SH-SY5Y (cell line): ENCODE data around the gene EXTL1.

ENCODE experiments used
- GATA2 ChIP-seq: IDR thresholded peaks from 2 replicates; pipeline ENCODE4 v1.6.1; 2011; ENCODE audit warnings: mild to moderate bottlenecking, low read depth, low read length
- GATA3 ChIP-seq: IDR thresholded peaks from 2 replicates; pipeline ENCODE4 v1.6.1; 2011; ENCODE audit warnings: low read depth, mild to moderate bottlenecking, low read length, moderate library complexity

Gene EXTL1

DNA sequence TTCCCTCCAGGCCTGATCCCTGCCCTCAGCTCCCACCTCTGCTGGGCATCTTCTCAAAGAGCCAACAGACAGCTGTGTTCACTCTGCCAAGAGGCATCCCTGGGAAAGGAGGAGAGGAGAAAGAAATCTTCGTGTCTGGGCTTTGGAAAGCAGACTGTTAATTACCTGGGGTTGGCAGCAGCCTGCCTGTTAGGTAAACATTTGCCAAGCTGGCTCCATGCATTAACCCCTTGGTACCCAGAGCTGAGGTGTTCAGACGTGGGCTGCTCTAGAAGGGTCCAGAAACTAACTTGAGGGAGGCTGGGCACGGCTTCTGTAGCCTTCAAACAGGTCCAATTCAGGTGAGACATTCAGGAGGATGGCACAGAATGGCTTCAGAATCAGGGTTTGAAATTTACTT lies 8.7 kb upstream of the EXTL1 start:
- TF ChIP-seq GATA2: no peak
- no peak for TF ChIP-seq GATA3

DNA sequence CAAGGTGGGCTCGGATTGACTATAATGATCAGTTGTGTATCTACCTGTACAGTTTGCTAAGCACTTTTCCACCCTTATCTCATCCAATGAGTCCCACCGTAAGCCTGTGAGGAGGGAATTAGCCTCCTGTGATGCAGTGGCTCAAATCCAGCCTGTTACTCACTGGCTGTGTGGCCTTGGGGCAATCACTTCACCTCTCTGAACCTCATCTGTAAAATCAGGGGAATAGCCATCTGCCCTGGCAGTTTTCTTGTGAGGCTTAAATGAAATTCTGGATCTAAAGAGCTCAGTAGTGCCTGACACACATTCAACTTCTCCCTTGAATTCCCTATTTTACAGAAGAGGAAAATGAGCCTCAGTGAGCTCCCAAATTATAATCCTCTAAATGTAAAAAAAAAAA lies 7.4 kb upstream of the EXTL1 start:
- TF ChIP-seq GATA2: no peak
- no peak for TF ChIP-seq GATA3

DNA sequence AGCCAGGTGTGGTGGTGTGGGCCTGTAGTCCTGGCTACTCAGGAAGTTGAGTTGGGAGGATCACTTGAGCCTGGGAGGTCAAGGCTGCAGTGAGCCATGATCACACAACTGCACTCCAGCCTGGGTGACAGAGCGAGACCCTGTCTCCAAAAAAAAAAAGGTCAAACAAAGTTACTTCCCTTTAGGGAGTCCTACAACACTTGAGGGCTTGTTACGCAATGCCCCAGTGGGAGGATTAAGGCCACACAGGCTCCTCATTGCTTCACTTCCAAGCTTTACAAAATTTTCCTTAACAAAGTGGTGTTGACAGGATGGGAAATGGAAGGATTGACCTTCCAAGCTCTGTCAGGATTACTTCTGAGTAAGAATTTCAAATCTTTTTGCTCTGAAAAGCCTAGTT lies 6.2 kb upstream of the EXTL1 start:
- TF ChIP-seq GATA3: no peak
- no peak for TF ChIP-seq GATA2

DNA sequence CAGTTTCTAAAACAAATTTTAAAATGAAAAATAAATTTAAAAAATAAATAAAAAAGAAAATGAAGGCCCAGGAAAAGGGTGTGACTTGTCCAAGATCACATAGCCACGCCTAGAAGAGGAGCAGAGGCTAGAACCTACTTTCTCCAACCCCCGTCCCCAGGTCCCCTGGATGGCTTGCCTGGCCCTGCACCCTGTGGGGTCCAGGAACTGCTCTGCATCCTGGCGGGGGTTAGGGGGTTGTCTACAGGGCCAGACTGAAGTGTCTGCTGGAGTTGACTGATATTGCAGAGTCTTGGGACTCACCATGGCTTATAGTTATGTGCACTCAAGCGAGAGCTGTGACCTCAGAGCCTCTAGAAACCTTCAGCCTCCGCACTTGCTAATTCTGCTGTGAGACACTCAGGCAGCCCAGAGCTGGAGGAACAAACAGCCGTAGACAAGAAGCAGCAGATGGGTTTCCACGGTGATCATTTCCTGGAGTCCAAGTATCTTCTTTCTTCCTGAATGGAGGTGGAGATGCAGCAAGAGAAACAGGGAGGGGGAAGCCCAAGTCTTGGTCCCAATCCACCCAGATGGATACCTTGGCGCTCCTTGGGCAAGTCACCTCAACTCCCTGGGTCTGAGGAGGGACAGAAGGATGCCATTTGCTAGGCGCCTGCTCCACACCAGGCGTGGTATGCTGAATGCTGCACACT lies 5.2 kb upstream of the EXTL1 start:
- TF ChIP-seq GATA2: no peak
- TF ChIP-seq GATA3: no peak

DNA sequence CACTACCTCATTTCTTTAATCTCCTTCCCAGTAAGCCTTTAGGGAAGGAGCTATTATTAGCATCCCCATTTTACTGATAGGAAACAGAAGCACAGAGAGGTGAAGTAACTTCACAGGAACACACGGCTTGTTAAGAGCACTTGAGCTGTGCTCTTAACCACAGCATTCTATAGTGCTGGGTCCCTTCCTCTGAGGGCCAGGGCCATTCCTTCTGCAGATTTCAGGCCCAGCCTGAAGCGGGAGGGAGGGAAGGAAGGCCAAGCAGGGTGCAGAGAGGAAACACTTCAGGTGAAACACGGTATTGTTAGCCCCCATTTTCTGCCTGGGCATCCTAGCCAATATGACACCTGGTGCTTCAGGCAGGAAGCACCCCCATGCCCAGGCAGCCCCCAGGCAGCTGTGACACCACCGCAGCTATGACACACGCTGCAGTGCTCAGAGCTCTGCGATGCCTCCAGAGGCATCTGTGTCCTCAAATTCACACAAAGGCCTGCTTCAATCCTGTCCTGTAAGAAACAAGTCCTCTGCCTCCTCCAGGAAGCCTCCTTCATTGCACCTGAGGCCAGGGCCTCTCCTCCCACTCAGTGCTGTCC lies 4.5 kb upstream of the EXTL1 start:
- no peak for TF ChIP-seq GATA3
- TF ChIP-seq GATA2: no peak

DNA sequence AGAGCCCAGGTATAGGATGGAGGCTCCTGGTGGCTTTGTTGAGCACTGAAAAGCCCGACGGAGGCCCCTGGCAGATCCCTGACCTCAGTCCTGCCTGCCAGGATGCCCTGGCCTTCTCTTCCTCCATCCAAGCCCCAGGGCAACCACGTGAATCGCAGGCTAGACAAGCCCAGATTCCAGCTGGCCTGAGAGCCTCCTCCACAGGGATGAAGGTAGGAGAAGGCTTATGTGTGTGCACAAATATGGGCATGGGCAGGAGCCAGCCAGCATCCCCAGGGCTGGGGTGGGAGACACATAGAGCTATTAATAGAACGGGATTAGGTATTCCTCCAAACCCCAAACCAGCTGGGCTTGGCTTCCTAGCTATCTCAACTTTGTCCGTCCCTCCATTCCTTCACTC lies 4.0 kb upstream of the EXTL1 start:
- TF ChIP-seq GATA2: no peak
- no peak for TF ChIP-seq GATA3

DNA sequence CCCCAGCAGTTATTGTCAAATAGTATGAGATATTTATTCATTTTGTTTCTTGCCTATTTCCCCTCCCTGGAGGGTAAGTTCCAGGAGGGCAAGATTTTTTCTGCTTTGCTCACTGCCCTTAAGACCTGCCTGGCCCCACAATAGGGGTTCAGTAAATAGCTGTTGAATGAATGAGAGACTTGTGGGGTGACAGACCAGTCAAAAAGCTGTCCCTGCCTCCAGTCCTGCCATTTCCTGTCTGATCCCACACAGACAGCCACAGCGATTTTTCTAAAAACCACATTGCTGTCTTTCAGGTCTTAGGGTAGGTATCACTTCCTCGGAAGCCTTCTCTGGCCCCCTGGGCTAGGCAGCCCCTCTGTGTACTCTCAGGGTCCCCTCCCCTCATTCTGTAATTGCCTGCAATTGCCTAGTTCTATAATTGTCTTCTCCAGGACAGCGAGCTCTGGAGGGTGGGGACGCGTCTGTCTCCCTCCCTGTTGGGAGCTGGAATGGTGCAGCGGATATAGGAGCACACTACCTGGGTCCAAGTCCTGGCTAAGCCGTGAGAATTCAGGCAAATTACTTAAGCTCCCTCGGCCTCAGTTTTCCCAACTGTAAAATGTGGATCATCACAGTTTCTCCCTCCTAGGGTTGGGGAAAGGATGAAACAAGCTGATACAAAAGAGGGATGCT lies 1.8 kb upstream of the EXTL1 start:
- TF ChIP-seq GATA3: no peak
- TF ChIP-seq GATA2: no peak

DNA sequence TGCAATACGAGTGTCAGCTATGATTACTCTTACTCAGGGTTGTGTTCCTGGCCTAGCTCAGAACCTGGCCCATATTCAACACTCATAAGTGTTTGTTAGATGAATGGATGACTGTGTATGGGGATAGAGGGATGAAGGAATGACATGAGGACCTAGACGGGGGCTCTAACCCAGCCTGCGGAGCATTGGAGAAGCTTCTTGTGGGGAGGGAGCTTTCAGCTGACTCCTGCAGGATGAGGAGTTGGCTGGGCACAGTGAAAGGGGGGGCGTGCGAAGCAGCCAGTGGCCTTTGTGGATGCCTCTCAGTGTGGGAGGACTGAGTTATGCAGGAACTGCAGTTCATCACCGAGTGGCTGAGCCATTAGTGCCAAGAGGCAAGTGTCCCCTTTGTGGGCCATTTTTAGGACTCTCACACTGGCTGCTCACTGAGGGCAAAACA lies 1.2 kb upstream of the EXTL1 start:
- no peak for TF ChIP-seq GATA2
- no peak for TF ChIP-seq GATA3

DNA sequence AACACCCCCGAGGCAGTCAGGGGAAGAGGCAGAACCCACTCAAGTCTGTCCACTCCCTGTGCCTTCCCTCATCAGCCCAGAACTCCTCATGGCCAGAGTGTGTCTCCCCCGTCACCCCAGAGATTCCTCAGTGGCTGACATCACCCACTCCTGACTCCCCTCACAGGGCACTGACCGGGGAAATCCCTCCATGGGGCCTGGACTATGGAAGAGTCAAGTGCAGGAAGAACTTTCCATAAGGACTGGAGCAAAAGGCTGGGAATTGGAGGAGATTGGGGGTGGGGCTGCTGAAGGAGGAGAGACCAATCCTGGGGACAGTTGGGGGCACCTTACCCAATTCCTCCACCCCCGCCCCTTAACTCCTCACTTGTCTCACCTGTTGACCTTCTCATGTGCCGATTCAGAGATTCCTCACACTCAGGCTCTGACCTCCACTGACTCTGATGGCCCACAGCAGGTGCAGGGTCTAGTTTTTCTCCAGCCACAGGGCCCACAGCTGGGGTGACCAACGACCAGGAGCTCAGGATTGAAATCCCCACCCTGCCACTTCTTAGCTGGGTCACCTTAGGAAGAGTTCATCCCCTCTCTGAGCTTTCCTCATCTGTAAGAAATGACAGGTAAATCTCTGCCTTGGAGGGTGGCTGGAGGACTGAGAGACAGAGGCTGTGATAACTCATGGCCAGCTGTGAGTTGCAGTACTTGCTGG lies 481 bp upstream of the EXTL1 start:
- TF ChIP-seq GATA2: no peak

DNA sequence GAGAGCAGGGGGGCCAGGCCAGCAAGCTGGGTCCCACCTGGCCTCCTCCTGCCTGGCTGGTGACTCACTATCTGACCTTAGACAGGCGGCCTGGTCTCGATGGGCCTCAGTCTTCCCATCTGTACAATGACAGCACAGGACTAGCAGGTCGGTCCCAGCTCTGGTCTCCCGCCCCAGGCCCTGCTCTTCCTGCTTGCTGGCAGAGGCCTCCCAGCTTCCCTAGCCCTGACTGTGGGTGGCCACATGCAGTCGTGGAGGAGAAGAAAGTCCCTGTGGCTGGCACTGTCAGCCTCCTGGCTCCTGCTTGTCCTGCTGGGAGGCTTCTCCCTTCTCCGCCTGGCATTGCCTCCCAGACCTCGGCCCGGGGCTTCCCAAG lies 817 bp downstream of the EXTL1 start:
- TF ChIP-seq GATA2 (no peak), GATA3 (no peak)

DNA sequence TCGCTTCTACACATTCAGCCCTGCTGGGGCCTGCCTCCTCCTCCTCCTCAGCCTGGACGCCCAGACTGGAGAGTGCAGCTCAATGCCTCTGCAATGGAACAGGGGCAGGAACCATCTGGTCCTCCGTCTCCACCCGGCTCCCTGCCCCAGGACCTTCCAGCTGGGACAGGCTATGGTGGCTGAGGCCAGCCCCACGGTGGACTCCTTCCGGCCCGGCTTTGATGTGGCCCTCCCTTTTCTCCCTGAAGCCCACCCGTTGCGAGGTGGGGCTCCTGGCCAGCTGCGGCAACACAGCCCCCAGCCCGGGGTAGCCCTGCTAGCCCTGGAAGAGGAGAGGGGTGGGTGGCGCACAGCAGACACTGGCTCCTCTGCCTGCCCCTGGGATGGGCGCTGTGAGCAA lies 1.4 kb downstream of the EXTL1 start:
- no peak for TF ChIP-seq GATA3
- no peak for TF ChIP-seq GATA2

DNA sequence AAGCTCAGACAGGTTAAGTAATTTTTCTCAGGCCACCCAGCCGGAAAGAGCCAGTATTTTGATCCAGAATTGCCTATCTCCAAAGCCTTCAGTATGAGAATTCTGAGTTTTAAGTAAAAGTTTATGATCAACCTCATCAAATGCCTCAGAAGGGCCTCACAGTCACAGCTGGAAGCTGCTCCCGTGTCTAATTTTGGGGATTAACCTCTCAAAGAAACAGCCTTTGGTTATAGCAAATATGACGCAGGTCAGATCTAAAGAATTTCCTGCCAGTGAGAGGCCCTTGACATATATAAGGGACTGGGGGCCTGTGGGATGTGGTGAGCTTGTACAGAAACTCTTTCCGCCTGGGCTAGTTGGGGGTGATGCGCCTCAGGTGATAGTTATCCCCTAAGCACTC lies 2.3 kb downstream of the EXTL1 start:
- TF ChIP-seq GATA3 (no peak), GATA2 (no peak)

DNA sequence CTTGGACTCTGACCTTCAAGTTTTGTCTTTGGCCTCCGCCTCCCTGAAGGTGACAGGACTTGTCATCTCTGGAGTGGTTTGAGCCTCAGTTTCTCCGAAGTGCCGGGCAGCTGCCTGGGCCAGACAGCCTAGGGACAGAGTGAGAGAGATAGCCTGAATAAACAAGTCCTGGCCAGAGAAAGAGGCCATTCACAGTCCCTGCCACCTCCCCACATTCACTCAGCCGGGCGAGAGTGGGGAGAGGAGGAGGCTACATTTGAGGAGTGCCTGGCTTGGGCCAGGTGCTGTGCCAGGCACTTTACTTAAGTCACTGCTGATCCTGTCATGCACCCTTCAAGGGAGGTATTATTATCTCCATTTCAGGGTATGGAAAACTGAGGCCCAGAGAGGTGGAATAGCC lies 3.5 kb downstream of the EXTL1 start:
- no peak for TF ChIP-seq GATA2
- no peak for TF ChIP-seq GATA3

DNA sequence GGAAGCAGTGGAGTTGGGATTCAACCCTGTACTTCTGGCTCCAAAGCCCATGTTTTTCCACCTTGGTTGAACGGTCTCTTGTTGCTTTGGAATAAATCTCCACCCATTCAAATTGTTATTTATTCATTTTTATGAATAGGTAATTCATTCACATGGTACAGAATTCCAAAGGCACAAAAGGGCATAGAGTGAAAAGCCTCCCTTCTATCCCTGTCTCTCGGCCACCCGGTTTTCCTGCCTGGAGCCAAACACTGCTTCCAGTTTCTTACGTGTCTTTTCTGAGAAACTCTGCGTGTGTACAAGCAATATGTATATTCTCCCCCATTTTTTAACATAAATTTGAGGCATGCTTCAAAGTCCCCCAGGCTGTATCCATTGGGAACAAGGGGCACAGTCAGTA lies 3.9 kb downstream of the EXTL1 start:
- TF ChIP-seq GATA2 (no peak), GATA3 (no peak)

DNA sequence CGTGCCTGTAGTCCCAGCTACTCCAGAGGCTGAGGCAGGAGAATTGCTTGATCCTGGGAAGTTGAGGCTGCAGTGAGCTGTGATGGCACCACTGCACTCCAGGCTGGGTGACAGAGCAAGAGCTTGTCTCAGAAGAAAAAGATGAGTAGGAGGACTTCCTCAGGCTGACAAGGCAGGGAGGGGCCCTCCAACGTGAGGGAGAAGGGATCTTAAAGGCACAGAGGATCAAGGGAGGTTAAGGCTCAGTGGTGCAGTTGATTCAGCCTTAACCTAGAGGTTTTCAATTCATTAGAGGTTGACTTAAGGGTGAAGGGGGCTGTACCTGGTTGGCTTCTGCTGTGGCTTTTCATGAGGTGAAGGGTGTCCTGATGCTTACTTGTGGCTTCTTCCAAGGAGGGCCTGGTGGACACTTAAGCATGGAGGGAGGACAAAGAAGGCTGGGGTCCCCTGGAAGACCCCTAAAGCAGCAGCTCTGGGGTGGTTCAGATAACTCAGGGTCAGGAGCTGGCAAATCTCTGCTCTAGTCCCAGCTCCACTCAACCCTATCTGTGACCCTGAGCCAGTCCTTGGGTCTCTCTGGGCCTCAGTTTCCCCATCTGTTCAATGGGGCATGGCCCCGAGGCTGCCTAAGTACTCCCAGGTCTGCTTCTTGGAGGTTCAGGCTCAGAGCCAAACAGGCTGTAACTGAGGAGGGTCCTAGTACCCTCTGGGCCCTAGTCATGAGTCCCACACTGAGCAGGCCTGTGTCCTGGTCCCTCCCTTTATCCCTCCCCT lies 6.3 kb downstream of the EXTL1 start:
- TF ChIP-seq GATA3 (no peak), GATA2 (no peak)
